Fibroblast of pulmonary artery (primary cell): ENCODE measurements around the gene MDP1.
A peak's percentile ranks its signal among the peaks of the same experiment; 100 is the strongest.

ENCODE experiments used
- DNase-seq: peaks from one replicate; pipeline ENCODE4 v3.0.0-alpha.2; 2010; ENCODE audit warnings: low read depth
- H3K4me3 ChIP-seq: replicated peaks from 2 replicates; pipeline ENCODE4 v1.5.1; 2011; ENCODE audit warnings: low read depth, mild to moderate bottlenecking, control low read depth, low read length, moderate library complexity
- TF ChIP-seq, protein P1 (sequence below): IDR thresholded peaks from 2 replicates; pipeline ENCODE4 v1.5.1; 2011; ENCODE audit warnings: mild to moderate bottlenecking, control low read depth, low read length, inconsistent platforms; ENCODE audit errors: missing control alignments

The MDP1 gene

DNA sequence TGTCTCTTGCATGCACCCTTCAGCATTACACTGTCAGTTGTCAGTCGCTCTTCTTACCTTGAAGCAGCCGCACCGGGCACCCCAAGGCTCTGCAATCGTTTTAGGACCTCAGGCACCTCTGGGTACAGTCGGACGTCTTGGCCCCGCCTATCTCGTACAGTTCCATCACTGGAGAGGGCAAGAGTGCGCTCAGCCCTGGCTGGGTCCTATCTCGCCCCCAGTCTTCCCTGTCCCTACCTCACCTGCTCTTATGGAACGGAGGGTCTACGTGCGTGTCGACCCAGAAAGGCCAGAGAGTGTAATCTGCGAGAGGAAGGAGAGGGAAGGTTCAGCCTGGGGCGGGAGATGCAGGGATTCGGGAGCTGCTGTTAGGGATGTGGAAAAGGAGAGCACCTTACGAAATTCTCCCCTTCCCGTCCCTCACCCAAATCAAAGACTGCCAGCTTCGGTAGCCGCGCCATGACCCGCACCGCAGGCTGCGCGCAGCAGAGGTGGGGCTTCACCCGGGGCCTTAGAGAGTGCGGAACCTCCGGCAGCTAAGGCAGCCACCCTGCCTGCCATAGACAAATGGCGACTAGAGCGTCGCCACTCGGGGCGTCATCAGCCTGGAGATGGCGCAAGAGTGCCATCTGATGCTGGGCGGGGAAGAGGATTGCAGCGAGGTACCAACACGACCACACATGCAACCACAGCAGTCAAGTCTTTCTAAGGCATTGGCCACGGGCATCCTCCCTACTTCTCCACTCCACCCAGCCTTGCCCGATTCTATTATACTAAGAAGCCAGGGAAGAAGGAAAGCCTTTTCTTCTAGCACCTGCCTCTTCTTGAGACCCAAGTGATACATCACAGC is at the start of gene MDP1:
Gene MDP1 (minus strand): TSS at position 572 of the 850 bp plus-strand sequence. CDS start 111 bp downstream, at position 461.
- H3K4me3 ChIP-seq, result peak within 1 kb of the TSS; percentile 85
- TF ChIP-seq, protein P1, sequence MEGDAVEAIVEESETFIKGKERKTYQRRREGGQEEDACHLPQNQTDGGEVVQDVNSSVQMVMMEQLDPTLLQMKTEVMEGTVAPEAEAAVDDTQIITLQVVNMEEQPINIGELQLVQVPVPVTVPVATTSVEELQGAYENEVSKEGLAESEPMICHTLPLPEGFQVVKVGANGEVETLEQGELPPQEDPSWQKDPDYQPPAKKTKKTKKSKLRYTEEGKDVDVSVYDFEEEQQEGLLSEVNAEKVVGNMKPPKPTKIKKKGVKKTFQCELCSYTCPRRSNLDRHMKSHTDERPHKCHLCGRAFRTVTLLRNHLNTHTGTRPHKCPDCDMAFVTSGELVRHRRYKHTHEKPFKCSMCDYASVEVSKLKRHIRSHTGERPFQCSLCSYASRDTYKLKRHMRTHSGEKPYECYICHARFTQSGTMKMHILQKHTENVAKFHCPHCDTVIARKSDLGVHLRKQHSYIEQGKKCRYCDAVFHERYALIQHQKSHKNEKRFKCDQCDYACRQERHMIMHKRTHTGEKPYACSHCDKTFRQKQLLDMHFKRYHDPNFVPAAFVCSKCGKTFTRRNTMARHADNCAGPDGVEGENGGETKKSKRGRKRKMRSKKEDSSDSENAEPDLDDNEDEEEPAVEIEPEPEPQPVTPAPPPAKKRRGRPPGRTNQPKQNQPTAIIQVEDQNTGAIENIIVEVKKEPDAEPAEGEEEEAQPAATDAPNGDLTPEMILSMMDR, result peak; percentile 31
- DNase-seq, result peak; percentile 89

DNA sequence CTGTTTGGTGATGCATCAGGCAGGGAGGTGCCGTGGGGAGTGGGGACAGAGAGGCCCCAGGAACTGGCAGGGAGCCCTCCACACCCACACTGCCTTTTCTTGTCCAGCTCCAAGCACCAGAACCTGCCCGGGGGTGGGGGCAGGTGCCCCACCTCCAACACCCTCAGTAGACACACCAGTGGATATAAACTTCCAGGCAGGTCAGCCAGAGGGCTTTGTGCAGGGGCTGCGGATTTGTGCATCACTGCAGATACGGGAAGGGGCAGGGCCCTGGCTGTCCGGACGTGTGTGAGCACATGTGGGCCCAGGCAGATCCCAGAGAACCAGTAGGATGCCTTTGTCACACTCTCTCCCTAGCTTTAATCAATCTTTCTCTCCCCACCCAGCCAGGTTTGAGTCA is 48.4 kb upstream of the MDP1 start:
- no peak overlapping the region for H3K4me3 ChIP-seq
- TF ChIP-seq, protein P1, result no peak
- no peak for DNase-seq

DNA sequence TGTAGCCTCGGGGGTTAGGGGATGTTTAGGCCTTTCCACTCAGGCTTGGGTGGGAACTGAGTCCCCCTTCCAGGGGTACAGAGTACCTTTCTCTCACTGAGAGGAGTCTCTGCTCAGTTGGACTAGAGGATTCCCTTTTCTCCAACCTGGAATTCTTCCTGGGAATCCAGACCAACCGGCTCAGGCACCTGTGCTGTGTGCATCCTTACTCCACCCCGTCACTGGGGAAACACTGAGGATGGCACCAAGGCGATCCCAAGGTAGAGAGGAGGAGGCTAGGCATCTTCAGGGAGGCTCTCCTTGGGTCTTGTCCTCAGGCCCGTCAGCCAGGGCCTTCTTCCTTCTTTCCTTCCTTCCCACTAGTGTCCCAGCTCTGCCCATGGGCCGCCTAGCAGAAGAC is 48.0 kb upstream of the MDP1 start:
- TF ChIP-seq, protein P1, result no peak
- no peak overlapping the region for H3K4me3 ChIP-seq

DNA sequence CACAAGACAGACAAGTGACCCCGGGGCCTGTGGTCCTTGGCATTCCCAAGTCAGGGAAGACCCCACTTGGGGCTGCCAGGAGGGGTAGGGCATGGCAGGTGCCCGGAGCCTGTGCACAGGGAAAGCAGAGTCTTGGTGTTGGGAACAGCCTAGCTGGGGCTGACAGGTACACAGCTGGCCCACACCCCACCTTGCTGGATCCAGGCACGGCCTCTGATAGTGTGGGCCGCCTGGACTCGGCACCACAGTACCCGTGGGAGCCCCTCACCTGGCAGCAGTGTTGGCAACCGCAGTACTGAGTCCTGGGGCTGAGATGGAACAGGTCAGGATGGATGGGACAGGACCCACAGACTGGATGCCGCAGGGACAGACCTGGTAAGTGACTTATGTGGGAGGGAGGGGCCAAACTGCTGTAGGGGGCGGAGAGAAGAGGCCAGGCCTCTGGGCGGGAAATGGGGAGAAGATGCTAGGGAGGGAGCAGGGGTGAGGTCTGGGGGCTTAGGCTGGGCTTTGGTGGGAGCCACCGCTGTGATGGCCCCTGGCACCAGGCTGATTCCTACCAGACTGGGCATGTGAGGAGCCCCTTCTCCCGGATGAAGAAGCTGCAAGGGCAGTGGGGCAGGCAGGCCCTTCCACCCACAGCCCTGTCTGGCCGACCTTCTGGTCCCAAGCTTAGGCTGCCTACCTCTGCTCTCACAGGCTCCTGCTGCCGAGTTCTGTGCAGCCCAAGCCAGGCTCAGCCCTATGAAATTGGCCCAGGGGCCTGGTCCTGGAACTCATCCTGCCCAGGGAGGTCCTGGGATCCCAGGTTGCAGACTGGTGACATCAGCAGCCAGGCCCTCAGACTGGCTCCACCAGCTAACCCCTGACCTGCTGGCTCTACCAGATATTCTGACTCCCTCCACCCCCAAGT is 47.2 kb upstream of the MDP1 start, which contains the start of gene TGM1:
Gene TGM1 (minus strand): TSS at position 357 of the 913 bp plus-strand sequence. CDS start 825 bp downstream, outside the sequence.
- no peak for DNase-seq
- TF ChIP-seq, protein P1, result no peak
- H3K4me3 ChIP-seq, result no peak within 1 kb of the TSS

More for the DNA sequence above, 48.0 kb upstream of the MDP1 start:
- DNase-seq, result no peak

DNA sequence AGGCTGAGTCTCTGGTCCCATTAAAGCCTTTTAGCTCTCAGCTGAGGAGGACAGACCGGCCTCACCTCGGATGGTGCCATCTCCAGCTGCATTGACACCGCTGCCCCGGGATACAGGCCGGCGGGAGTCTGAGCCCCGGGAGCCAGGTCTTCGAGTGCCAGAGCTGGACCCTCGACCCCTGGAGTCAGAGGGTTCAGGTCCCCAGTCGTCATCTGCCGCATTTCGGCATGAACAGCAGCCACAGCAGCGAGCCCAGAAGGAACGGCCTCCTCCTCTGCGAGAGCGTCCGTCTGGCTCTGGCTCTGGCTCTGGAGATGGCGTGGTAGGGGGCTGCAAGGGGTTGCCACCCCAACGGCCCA is 46.1 kb upstream of the MDP1 start:
- DNase-seq, result no peak
- H3K4me3 ChIP-seq, result no peak overlapping the region
- TF ChIP-seq, protein P1, result no peak

DNA sequence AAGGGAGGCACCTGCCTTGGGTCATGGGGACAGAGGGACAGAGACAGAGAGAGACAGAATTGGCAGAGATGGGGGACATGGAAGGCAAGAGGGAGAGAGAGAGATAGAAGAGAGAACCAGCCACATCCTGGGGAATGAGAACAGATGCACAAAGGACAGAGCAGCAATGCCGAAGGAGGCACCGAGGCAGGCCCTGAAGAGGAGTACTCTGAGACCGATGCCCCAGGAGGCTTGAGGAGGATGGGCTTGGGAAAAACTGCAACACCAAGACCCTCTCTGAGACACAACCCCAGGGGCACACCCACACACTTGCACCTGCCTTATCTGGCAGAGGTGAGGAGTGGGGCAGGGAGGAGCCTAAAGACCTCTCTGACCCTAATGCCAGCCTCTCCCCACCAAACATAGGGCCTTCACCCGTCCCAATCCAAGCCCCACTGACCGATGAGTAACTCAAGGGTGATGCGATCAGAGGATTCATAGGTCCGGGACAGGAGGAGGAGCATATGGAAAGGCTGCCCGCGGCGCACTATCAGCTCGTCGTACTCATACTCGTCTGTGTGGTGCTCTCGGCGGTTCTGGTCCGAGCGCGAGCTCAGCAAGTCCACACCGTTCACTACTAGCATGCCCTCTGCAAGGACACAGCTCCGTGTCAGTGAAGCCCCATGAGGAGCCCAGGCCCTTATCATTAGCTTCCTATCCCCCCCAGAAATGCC is 45.5 kb upstream of the MDP1 start:
- DNase-seq, result no peak
- TF ChIP-seq, protein P1, result no peak
- H3K4me3 ChIP-seq, result no peak overlapping the region
